Keratinocyte (primary cell): ENCODE data around the gene PWWP2B. TPM values are rescaled to one million over a fixed set of nuclear protein-coding genes. Genes with fewer than 3 reads are reported as not detected.

Experiments
- DNase-seq: peaks from one replicate; pipeline ENCODE4 v3.0.0-alpha.2; 2011; ENCODE audit warnings: low read depth, missing footprints, low spot score
- FAIRE-seq: peaks from 2 replicates; lab custom pipeline; 2011; peaks lifted over from hg19 to GRCh38; lab: Jason Lieb, UNC
- H2AFZ ChIP-seq: 2 replicates; pipeline ENCODE4 v1.6.0; 2012; ENCODE audit warnings: low read length, control low read depth, inconsistent platforms; ENCODE audit not compliant: control insufficient read depth
- H3K27ac ChIP-seq: 2 replicates; pipeline ENCODE4 v1.5.1; 2011; ENCODE audit warnings: low read length; ENCODE audit not compliant: control insufficient read depth, insufficient read depth
- H3K27me3 ChIP-seq: 3 replicates; pipeline ENCODE4 v1.6.0; 2011; ENCODE audit warnings: low read length; ENCODE audit not compliant: control insufficient read depth, insufficient read depth; ENCODE audit errors: extremely low read depth
- H3K36me3 ChIP-seq, 2 experiments: 2 replicates in 1 of 2; 3 replicates in 1 of 2; pipeline ENCODE4 v1.5.1; 2011; ENCODE audit warnings: low read length in 2 of 2, mild to moderate bottlenecking in 1 of 2; ENCODE audit not compliant: control insufficient read depth in 2 of 2, insufficient read depth in 2 of 2; ENCODE audit errors: extremely low read depth in 1 of 2
- H3K4me1 ChIP-seq: 3 replicates; pipeline ENCODE4 v1.5.1; 2011; ENCODE audit warnings: low read length; ENCODE audit not compliant: control insufficient read depth, insufficient read depth; ENCODE audit errors: extremely low read depth
- H3K4me2 ChIP-seq: 3 replicates; pipeline ENCODE4 v1.6.0; 2011; ENCODE audit warnings: low read depth, low read length; ENCODE audit not compliant: control insufficient read depth, insufficient read depth; ENCODE audit errors: extremely low read depth
- H3K4me3 ChIP-seq, 3 experiments: fragments of 200-600 bp in 1 of 3; sonication (generic) in 1 of 3; 2 replicates in 2 of 3; 3 replicates in 1 of 3; pipeline ENCODE4 v1.5.1; 2011 to 2016; ENCODE audit warnings: low read length in 3 of 3, mild to moderate bottlenecking in 3 of 3, control low read depth in 2 of 3, inconsistent platforms in 1 of 3, low read depth in 1 of 3, mixed read lengths in 1 of 3, mixed run types in 1 of 3, moderate library complexity in 1 of 3; ENCODE audit not compliant: control insufficient read depth in 2 of 3, insufficient read depth in 2 of 3; ENCODE audit errors: extremely low read depth in 1 of 3
- H3K79me2 ChIP-seq: 2 replicates; pipeline ENCODE4 v1.6.0; 2012; ENCODE audit warnings: low read length; ENCODE audit not compliant: control insufficient read depth, insufficient read depth
- H3K9ac ChIP-seq: 3 replicates; pipeline ENCODE4 v1.6.0; 2011; ENCODE audit warnings: low read length; ENCODE audit not compliant: control insufficient read depth, insufficient read depth; ENCODE audit errors: extremely low read depth
- H3K9me1 ChIP-seq: 3 replicates; pipeline ENCODE4 v1.6.0; 2011; ENCODE audit warnings: low read length; ENCODE audit not compliant: control insufficient read depth, insufficient read depth; ENCODE audit errors: extremely low read depth
- H3K9me3 ChIP-seq: 2 replicates; pipeline ENCODE4 v1.5.1; 2012; ENCODE audit warnings: low read depth, low read length; ENCODE audit not compliant: control insufficient read depth
- H4K20me1 ChIP-seq: 3 replicates; pipeline ENCODE4 v1.6.0; 2011; ENCODE audit warnings: low read length; ENCODE audit not compliant: control insufficient read depth, insufficient read depth; ENCODE audit errors: extremely low read depth
- EZH2 ChIP-seq: IDR thresholded peaks from one replicate; pipeline ENCODE4 v1.6.1; 2012; ENCODE audit warnings: inconsistent platforms, mild to moderate bottlenecking, low read length, moderate library complexity
- dilution Hi-C: fragments of 300-500 bp; cut with MboI; formaldehyde crosslinking; loops from one replicate; pipeline ENCODE4 v1.7.0; 2020; ENCODE audit warnings: low sequenced_read_pairs; ENCODE audit not compliant: extremely low pct_ligation_motif_present
- polyA plus RNA-seq, 5 experiments: library from polyadenylated mRNA; depleted of rRNA in 3 of 5; stranded (reverse) in 3 of 5; stranded (forward) in 1 of 5; unstranded in 1 of 5; fragments of >200 nt; gene quantifications; 1 replicate in 1 of 5; 2 replicates in 3 of 5; 3 replicates in 1 of 5; pipeline versions ENCODE4 v1.2.1 to v1.2.3, GENCODE V29; 2011 to 2012; ENCODE audit warnings: missing spikeins in 2 of 5, low read depth in 1 of 5, low replicate concordance in 1 of 5
- TF ChIP-seq, protein P1 (sequence below), 3 experiments: IDR thresholded peaks in 1 of 3; conservative IDR thresholded peaks in 1 of 3; optimal IDR thresholded peaks in 1 of 3; 2 replicates in 2 of 3; 3 replicates in 1 of 3; pipeline versions ENCODE3 to v1.5.1; 2011; ENCODE audit warnings: low read length in 3 of 3, mild to moderate bottlenecking in 3 of 3, moderate library complexity in 2 of 3, control low read depth in 1 of 3, inconsistent platforms in 1 of 3; ENCODE audit not compliant: insufficient read depth in 2 of 3; ENCODE audit errors: extremely low read depth in 1 of 3

The PWWP2B gene
- polyA plus RNA-seq, 1 donor (not counting 4 experiments of a cell fraction or from before 2014, with no cell fraction given), result 3.1 TPM

DNA sequence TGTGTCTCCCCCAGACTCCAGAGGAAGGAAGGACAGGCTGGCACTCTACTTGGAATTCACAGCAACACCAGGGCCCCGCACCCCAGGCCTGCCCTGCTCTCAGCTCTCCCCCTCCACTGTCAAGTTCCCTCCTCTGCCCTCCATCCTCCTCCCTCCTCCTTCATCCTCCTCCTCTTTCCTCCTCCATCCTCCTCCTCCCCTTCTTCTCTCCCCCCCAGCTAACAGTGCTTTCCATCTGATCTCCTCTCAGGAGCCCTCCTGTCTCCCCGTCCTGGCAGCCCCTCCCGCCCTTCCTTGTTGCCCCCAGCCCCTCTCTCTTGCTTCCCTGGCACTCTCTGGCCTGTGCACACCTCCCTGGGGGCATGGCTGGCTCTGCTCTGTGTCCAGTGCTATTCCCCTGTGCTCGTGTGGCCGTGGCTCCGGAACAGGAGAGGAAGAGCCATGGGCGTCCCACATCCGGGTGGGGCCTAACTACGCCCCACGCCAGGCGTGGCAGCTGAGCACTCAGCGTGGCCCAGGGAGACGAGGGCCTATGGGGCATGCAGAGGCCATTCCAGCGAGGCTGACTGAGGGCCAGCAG, 64.2 kb downstream of the PWWP2B start:
- Histone ChIP-seq H2AFZ (no peak overlapping the region), H3K4me3 (no peak overlapping the region), H3K4me2 (no peak overlapping the region), H3K79me2 (no peaks in the 10 kb centered on the region), H4K20me1 (no peaks in the 10 kb centered on the region), H3K9ac (no peak overlapping the region), H3K9me1 (no peaks in the 10 kb centered on the region), H3K36me3 (no peaks in the 10 kb centered on the region), H3K4me1 (no peaks in the 10 kb centered on the region), H3K27me3 (peaks cover 6% of the 10 kb centered on the region), H3K9me3 (no peaks in the 10 kb centered on the region), H3K27ac (no peak overlapping the region)
- dilution Hi-C loops, result no loop called here
- FAIRE-seq (no peak), DNase-seq (no peak)
- TF ChIP-seq, protein P1, sequence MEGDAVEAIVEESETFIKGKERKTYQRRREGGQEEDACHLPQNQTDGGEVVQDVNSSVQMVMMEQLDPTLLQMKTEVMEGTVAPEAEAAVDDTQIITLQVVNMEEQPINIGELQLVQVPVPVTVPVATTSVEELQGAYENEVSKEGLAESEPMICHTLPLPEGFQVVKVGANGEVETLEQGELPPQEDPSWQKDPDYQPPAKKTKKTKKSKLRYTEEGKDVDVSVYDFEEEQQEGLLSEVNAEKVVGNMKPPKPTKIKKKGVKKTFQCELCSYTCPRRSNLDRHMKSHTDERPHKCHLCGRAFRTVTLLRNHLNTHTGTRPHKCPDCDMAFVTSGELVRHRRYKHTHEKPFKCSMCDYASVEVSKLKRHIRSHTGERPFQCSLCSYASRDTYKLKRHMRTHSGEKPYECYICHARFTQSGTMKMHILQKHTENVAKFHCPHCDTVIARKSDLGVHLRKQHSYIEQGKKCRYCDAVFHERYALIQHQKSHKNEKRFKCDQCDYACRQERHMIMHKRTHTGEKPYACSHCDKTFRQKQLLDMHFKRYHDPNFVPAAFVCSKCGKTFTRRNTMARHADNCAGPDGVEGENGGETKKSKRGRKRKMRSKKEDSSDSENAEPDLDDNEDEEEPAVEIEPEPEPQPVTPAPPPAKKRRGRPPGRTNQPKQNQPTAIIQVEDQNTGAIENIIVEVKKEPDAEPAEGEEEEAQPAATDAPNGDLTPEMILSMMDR (optimal IDR thresholded peaks at IDR 0.05 in 1 of 3, IDR thresholded peaks at IDR 0.05 in 1 of 3, conservative IDR thresholded peaks at IDR 0.05 in 1 of 3; ENCODE audit: extremely low read depth in 1 of 3, insufficient read depth in 2 of 3, low read length in 3 of 3), result no peak
- no peak for TF ChIP-seq EZH2

DNA sequence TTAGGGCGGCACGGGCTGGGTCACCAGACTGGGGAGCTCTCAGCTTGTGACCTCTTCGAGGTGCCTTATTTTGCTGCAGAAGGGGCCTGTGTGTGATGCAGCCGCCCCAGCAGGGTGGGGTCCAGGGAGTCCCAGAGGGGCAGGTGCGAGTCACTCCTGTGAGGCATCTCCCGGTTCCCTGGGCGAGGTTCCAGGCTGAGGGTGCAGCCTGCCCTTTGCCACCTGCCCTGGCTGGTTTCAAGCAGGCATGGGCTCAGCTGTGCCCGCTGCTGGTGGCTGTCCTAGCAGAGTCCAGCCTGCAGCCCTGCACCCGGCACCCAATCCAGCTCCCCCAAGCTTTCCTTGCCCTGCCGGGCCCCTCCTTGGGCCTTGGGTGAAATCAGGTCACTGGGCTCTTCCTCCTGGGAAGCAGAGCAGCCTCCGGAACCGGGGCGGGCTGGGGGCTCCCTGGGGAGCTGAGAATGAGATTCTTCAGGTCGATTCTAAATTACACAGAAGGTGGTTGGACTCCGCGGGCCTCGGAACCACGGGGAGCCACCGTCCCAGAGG, 64.8 kb downstream of the PWWP2B start:
- no peak overlapping the region for H3K27ac ChIP-seq

More for the DNA sequence above, 64.8 kb downstream of the PWWP2B start:
- no peak overlapping the region for H3K4me3 ChIP-seq
- H3K9me3 ChIP-seq, result no peaks in the 10 kb centered on the region
- no peaks in the 10 kb centered on the region for H4K20me1 ChIP-seq
- DNase-seq, result no peak
- dilution Hi-C loops, result no loop called here
- no peaks in the 10 kb centered on the region for H3K9me1 ChIP-seq
- no peaks in the 10 kb centered on the region for H3K36me3 ChIP-seq
- H3K27me3 ChIP-seq, result peaks cover 6% of the 10 kb centered on the region
- H2AFZ ChIP-seq, result no peak overlapping the region
- FAIRE-seq, result no peak
- H3K9ac ChIP-seq, result no peak overlapping the region
- no peaks in the 10 kb centered on the region for H3K4me1 ChIP-seq
- TF ChIP-seq, protein P1 (optimal IDR thresholded peaks at IDR 0.05 in 1 of 3, IDR thresholded peaks at IDR 0.05 in 1 of 3, conservative IDR thresholded peaks at IDR 0.05 in 1 of 3; ENCODE audit: extremely low read depth in 1 of 3, insufficient read depth in 2 of 3, low read length in 3 of 3), result no peak
- TF ChIP-seq EZH2, result no peak
- no peaks in the 10 kb centered on the region for H3K79me2 ChIP-seq
- no peak overlapping the region for H3K4me2 ChIP-seq
